Muscle of leg (tissue), 16 donors: ENCODE data around the gene AGAP1. TPM values are rescaled to one million over a fixed set of nuclear protein-coding genes. Genes with fewer than 3 reads are reported as not detected.

Experiments
- DNase-seq: peaks from one replicate; pipeline ENCODE4 v3.0.0; 2013
- H3K27ac ChIP-seq: one replicate; pipeline ENCODE4 v1.5.1; 2013; ENCODE audit warnings: mild to moderate bottlenecking, low read length, control low read depth
- H3K27me3 ChIP-seq: one replicate; pipeline ENCODE4 v1.6.1; 2013; ENCODE audit warnings: low read length; ENCODE audit not compliant: control insufficient read depth, insufficient read depth
- H3K36me3 ChIP-seq: one replicate; pipeline ENCODE4 v1.6.1; 2013; ENCODE audit warnings: low read length; ENCODE audit not compliant: control insufficient read depth, insufficient read depth
- H3K4me1 ChIP-seq: one replicate; pipeline ENCODE4 v1.6.1; 2013; ENCODE audit warnings: low read length; ENCODE audit not compliant: control insufficient read depth, insufficient read depth
- H3K4me3 ChIP-seq: one replicate; pipeline ENCODE4 v1.5.1; 2013; ENCODE audit warnings: low read length, control low read depth
- H3K9me3 ChIP-seq: replicated peaks from 2 replicates; pipeline ENCODE4 v1.6.1; 2013; ENCODE audit warnings: low read depth, low read length; ENCODE audit not compliant: control insufficient read depth
- WGBS: methylation state at CpG from one replicate; pipeline ENCODE4 v1.1.5; 2013; ENCODE audit warnings: missing lambda C conversion rate; ENCODE audit not compliant: insufficient coverage; 5-methylcytosine and 5-hydroxymethylcytosine counted together
- long read RNA-seq, 11 donors: transcript quantifications; one replicate each; lab custom pipeline, GENCODE V29; 2026
- polyA plus RNA-seq, 8 donors: library from polyadenylated mRNA; unstranded; fragments of 120-200 nt; gene quantifications; one replicate each; pipeline versions ENCODE4 v1.2.1 to v1.2.3, GENCODE V29; 2013; ENCODE audit warnings: inconsistent platforms in 1 of 8, low replicate concordance in 1 of 8; ENCODE audit not compliant: insufficient read length in 8 of 8, insufficient read depth in 1 of 8
- total RNA-seq: library from RNA; stranded (reverse); fragments of 120-200 nt; gene quantifications from one replicate; pipeline ENCODE4 v1.2.4, GENCODE V29; 2013

AGAP1 gene
- total RNA-seq: 19.1 TPM
- polyA plus RNA-seq: 10 to 100 TPM; 19.2 to 32.0 (median 27.1) TPM
- long read RNA-seq, donor 1: 0 reads
- long read RNA-seq, donor 2: 0 reads
- long read RNA-seq, donor 3, full-length matches to known transcripts: 2 of 2 reads
- long read RNA-seq, donor 3, partial matches to known transcripts: 0 of 2 reads
- long read RNA-seq, donor 3, other reads (novel, unspliced or antisense): 0 of 2 reads
- long read RNA-seq, donor 4: 0 reads
- long read RNA-seq, donor 5, full-length matches to known transcripts: 2 of 7 reads
- long read RNA-seq, donor 5, partial matches to known transcripts: 5 of 7 reads
- long read RNA-seq, donor 5, other reads (novel, unspliced or antisense): 0 of 7 reads
- long read RNA-seq, donor 6, full-length matches to known transcripts: 3 of 3 reads
- long read RNA-seq, donor 6, partial matches to known transcripts: 0 of 3 reads
- long read RNA-seq, donor 6, other reads (novel, unspliced or antisense): 0 of 3 reads
- long read RNA-seq, donor 7: 0 reads
- long read RNA-seq, donor 8: 0 reads
- long read RNA-seq, donor 9: 0 reads
- long read RNA-seq, donor 10: 0 reads
- long read RNA-seq, donor 11: 0 reads

- WGBS: under 1% methylated on average over 154 of the region's 156 CpGs
- peak within 1 kb of the TSS; percentile 55 for H3K27ac ChIP-seq
- peak; percentile 95 for DNase-seq
Observed at GRCh38 chr2:235493775-235494715, at the start of gene AGAP1. Gene AGAP1 (plus strand): TSS chr2:235494043.

GRCh38 chr2:235444101-235444597 lies 49.7 kb upstream of the AGAP1 start:
- DNase-seq: no peak
- no peak overlapping the region for H3K4me3 ChIP-seq
- H3K4me1 ChIP-seq: peaks cover 5% of the 10 kb centered on the region
- peaks cover 6% of the 10 kb centered on the region for H3K27me3 ChIP-seq
- no peaks in the 10 kb centered on the region for H3K9me3 ChIP-seq
- H3K36me3 ChIP-seq: no peaks in the 10 kb centered on the region
- WGBS: 89% methylated on average over 3 of the region's 7 CpGs
- H3K27ac ChIP-seq: no peak overlapping the region

More at GRCh38 chr2:235493775-235494715, at the start of gene AGAP1:
- Histone ChIP-seq H3K4me1 (peaks cover 28% of the 10 kb centered on the region), H3K27me3 (peaks cover 3% of the 10 kb centered on the region), H3K4me3 (peak within 1 kb of the TSS; percentile 58), H3K36me3 (no peaks in the 10 kb centered on the region), H3K9me3 (no peaks in the 10 kb centered on the region)

- H3K27ac ChIP-seq: no peak overlapping the region
- H3K4me1 ChIP-seq: peaks cover 5% of the 10 kb centered on the region
- H3K36me3 ChIP-seq: no peaks in the 10 kb centered on the region
- WGBS: 64% methylated on average over 3 of the region's 6 CpGs
- peak; percentile 4 for DNase-seq
- H3K4me3 ChIP-seq: no peak overlapping the region
- no peaks in the 10 kb centered on the region for H3K9me3 ChIP-seq
- H3K27me3 ChIP-seq: peaks cover 3% of the 10 kb centered on the region
Observed at GRCh38 chr2:235445116-235445515, 48.7 kb upstream of the AGAP1 start.

GRCh38 chr2:235446082-235446481 lies 47.8 kb upstream of the AGAP1 start:
- DNase-seq: no peak

GRCh38 chr2:235447210-235447609 lies 46.6 kb upstream of the AGAP1 start:
- no CpG with 5 or more reads among the region's 3 CpGs for WGBS
- H3K36me3 ChIP-seq: no peaks in the 10 kb centered on the region
- peaks cover 5% of the 10 kb centered on the region for H3K4me1 ChIP-seq
- peaks cover under 1% of the 10 kb centered on the region for H3K9me3 ChIP-seq
- H3K27me3 ChIP-seq: no peaks in the 10 kb centered on the region
- no peak overlapping the region for H3K4me3 ChIP-seq
- H3K27ac ChIP-seq: no peak overlapping the region
- no peak for DNase-seq

More at GRCh38 chr2:235446082-235446481, 47.8 kb upstream of the AGAP1 start:
- peaks cover 5% of the 10 kb centered on the region for H3K4me1 ChIP-seq
- 71% methylated on average over 1 of the region's 5 CpGs for WGBS
- no peak overlapping the region for H3K27ac ChIP-seq
- H3K9me3 ChIP-seq: no peaks in the 10 kb centered on the region
- H3K27me3 ChIP-seq: no peaks in the 10 kb centered on the region
- no peak overlapping the region for H3K4me3 ChIP-seq
- no peaks in the 10 kb centered on the region for H3K36me3 ChIP-seq

GRCh38 chr2:235449568-235449967 lies 44.3 kb upstream of the AGAP1 start:
- no peaks in the 10 kb centered on the region for H3K27me3 ChIP-seq
- H3K36me3 ChIP-seq: no peaks in the 10 kb centered on the region
- no peak overlapping the region for H3K4me3 ChIP-seq
- H3K27ac ChIP-seq: no peak overlapping the region
- no peak for DNase-seq
- peaks cover 2% of the 10 kb centered on the region for H3K9me3 ChIP-seq
- peaks cover 5% of the 10 kb centered on the region for H3K4me1 ChIP-seq
- WGBS: 73% methylated on average over 7 of the region's 9 CpGs

- Histone ChIP-seq H3K4me3 (no peak overlapping the region), H3K4me1 (no peaks in the 10 kb centered on the region), H3K9me3 (peaks cover 2% of the 10 kb centered on the region), H3K27me3 (no peaks in the 10 kb centered on the region), H3K36me3 (no peaks in the 10 kb centered on the region), H3K27ac (no peak overlapping the region)
- no peak for DNase-seq
- WGBS: 92% methylated on average over 4 of the region's 6 CpGs
Observed at GRCh38 chr2:235453605-235454151, 40.2 kb upstream of the AGAP1 start.

- no peak overlapping the region for H3K4me3 ChIP-seq
- 72% methylated on average over 4 of the region's 7 CpGs for WGBS
- H3K27me3 ChIP-seq: no peaks in the 10 kb centered on the region
- H3K4me1 ChIP-seq: no peaks in the 10 kb centered on the region
- H3K9me3 ChIP-seq: no peaks in the 10 kb centered on the region
- no peak for DNase-seq
- H3K27ac ChIP-seq: no peak overlapping the region
- no peaks in the 10 kb centered on the region for H3K36me3 ChIP-seq
Observed at GRCh38 chr2:235458839-235459273, 35.0 kb upstream of the AGAP1 start.

- Histone ChIP-seq H3K4me1 (no peaks in the 10 kb centered on the region), H3K9me3 (no peaks in the 10 kb centered on the region), H3K27ac (no peak overlapping the region), H3K27me3 (no peaks in the 10 kb centered on the region), H3K4me3 (no peak overlapping the region), H3K36me3 (no peaks in the 10 kb centered on the region)
- 77% methylated on average over 6 of the region's 8 CpGs for WGBS
- no peak for DNase-seq
Observed at GRCh38 chr2:235460548-235461047, 33.2 kb upstream of the AGAP1 start.
